ENCODE data around the gene NXPH1.

Gene NXPH1

GRCh38 chr7:8601121-8601520 is 167.7 kb downstream of the NXPH1 start:
- no peak for DNase-seq

GRCh38 chr7:8605221-8605620 is 171.8 kb downstream of the NXPH1 start:
- DNase-seq = no peak

GRCh38 chr7:8612584-8612983 is 179.2 kb downstream of the NXPH1 start:
- no peak for DNase-seq

- no peak for DNase-seq
Measured at GRCh38 chr7:8613191-8613590, 179.8 kb downstream of the NXPH1 start.

- DNase-seq = no peak
Measured at GRCh38 chr7:8615019-8615418, 181.6 kb downstream of the NXPH1 start.

- DNase-seq = no peak
Measured at GRCh38 chr7:8618441-8619070, 185.1 kb downstream of the NXPH1 start.

- no peak for DNase-seq
Measured at GRCh38 chr7:8620169-8620568, 186.8 kb downstream of the NXPH1 start.

GRCh38 chr7:8625612-8626011 is 192.2 kb downstream of the NXPH1 start:
- no peak for DNase-seq

GRCh38 chr7:8627325-8627724 is 193.9 kb downstream of the NXPH1 start:
- no peak for DNase-seq

GRCh38 chr7:8628656-8629055 is 195.2 kb downstream of the NXPH1 start:
- no peak for DNase-seq

GRCh38 chr7:8629504-8629903 is 196.1 kb downstream of the NXPH1 start:
- DNase-seq = no peak

- no peak for DNase-seq
Measured at GRCh38 chr7:8637322-8637721, 203.9 kb downstream of the NXPH1 start.

- no peak for DNase-seq
Measured at GRCh38 chr7:8638076-8638475, 204.7 kb downstream of the NXPH1 start.

- DNase-seq = no peak
Measured at GRCh38 chr7:8639668-8640067, 206.3 kb downstream of the NXPH1 start.

- no peak for DNase-seq
Measured at GRCh38 chr7:8640671-8641070, 207.3 kb downstream of the NXPH1 start.

- DNase-seq = no peak
Measured at GRCh38 chr7:8668627-8669500, 235.5 kb downstream of the NXPH1 start.

- DNase-seq = no peak
Measured at GRCh38 chr7:8669501-8669851, 236.1 kb downstream of the NXPH1 start.

GRCh38 chr7:8684426-8684825 is 251.0 kb downstream of the NXPH1 start:
- no peak for DNase-seq

- no peak for DNase-seq
Measured at GRCh38 chr7:8699875-8700624, 266.6 kb downstream of the NXPH1 start.

GRCh38 chr7:8702807-8703206 is 269.4 kb downstream of the NXPH1 start:
- DNase-seq = no peak

- no peak for DNase-seq
Measured at GRCh38 chr7:8710124-8710523, 276.7 kb downstream of the NXPH1 start.

GRCh38 chr7:8714791-8715190 is 281.4 kb downstream of the NXPH1 start:
- DNase-seq = no peak

- no peak for DNase-seq
Measured at GRCh38 chr7:8719102-8719501, 285.7 kb downstream of the NXPH1 start.
